OCI-LY7 (cell line): ENCODE results near the gene ANKRD9.

ENCODE experiments used
- CTCF ChIP-seq: fragments of 200-600 bp; sonication (generic); conservative IDR thresholded peaks from 2 replicates; pipeline ENCODE4 v1.5.1; 2014; ENCODE audit warnings: mild to moderate bottlenecking, antibody characterized with exemption, low read length, moderate library complexity, mixed read lengths
- EZH2phosphoT487 ChIP-seq: fragments of 200-600 bp; sonication (generic); IDR thresholded peaks from 2 replicates; pipeline ENCODE4 v1.6.1; 2018; ENCODE audit warnings: low read depth, borderline replicate concordance, mild to moderate bottlenecking, mixed run types, antibody characterized with exemption, low read length, moderate library complexity, mixed read lengths

GRCh38 chr14:102558556-102558955, 49.0 kb upstream of the ANKRD9 start:
- TF ChIP-seq CTCF = no peak
- TF ChIP-seq EZH2phosphoT487 = no peak
